Epithelial cell of proximal tubule (primary cell): ENCODE results near the gene FAM181A. TPM values are rescaled to one million over a fixed set of nuclear protein-coding genes. Genes with fewer than 3 reads are reported as not detected.

Experiments used
- DNase-seq: peaks from one replicate; pipeline ENCODE4 v3.0.0-alpha.2; 2011; ENCODE audit warnings: low read depth
- H3K4me3 ChIP-seq: 2 replicates; pipeline ENCODE4 v1.5.1; 2011; ENCODE audit warnings: low read depth, mild to moderate bottlenecking, low read length
- CTCF ChIP-seq: conservative IDR thresholded peaks from 2 replicates; pipeline ENCODE4 v1.5.1; 2012; ENCODE audit warnings: low read depth, mild to moderate bottlenecking, low read length
- total RNA-seq: library from RNA; depleted of rRNA; stranded (reverse); fragments of >200 nt; gene quantifications from 2 replicates; pipeline ENCODE4 v1.2.3, GENCODE V29; 2015

The FAM181A gene
- total RNA-seq, 1 donor from 2014 or later, result not detected

DNA sequence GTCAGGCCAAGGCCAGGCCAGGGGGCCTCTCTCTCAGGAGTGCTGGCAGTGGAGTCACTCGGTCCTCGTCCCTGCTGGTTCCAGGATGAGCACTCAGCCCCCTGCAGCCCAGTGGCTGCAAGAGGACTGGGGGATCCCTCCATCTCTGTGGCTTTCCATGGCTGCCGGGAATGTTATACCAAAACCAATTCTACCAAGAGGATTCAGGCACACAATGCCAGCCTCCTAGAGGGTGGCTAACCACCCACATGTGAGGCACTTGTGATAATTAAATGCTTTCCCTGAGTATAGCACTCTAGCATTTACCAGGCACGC lies 27.3 kb downstream of the FAM181A start:
- no peak overlapping the region for H3K4me3 ChIP-seq
- TF ChIP-seq CTCF, result no peak
- no peak for DNase-seq

DNA sequence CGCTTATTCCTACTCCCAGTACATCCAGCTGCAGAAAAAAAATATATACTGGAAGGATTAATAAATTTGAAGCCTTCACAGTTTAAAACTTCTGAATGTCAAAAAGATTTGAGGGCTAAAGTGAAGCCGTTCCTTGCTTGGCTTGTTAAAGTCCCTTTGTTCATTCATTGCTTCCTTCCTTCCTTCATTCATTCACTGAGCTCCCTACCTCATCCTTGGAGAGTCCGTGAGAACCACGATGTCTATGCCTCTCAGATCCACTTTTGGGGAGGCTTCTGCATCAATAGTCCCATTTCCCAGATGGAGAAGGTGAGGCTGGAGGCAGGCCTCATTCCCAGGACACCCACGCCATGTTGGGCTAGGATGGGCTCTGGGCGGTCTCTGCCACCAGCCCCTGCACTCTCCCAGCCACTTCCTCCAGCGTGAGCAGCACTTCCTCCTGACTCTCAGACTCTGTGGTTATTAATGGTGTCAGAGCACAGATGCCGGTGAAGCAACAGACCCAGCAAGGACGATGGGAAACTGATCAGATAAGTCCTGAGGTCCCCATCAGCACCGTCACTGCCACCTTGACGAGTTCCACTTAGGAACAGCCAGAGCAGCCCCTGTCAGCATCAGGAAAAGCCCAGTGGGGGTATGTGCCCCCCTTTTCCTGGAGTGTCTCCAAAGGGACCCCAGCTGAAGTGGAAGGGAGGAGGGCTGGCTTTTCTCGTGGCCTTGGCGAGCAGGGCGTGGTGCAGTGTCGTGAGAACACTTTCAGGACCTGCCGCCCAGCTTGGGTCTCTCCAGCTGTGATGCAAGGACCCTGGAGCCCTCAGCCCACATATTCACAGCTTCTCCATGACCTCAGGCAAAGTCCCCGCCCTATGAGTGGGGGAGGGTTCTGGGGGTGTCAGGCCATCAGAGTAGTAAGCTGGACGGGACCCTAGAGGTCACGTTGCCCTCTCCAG lies 28.0 kb downstream of the FAM181A start:
- TF ChIP-seq CTCF, result no peak
- no peak overlapping the region for H3K4me3 ChIP-seq
- DNase-seq, result no peak

DNA sequence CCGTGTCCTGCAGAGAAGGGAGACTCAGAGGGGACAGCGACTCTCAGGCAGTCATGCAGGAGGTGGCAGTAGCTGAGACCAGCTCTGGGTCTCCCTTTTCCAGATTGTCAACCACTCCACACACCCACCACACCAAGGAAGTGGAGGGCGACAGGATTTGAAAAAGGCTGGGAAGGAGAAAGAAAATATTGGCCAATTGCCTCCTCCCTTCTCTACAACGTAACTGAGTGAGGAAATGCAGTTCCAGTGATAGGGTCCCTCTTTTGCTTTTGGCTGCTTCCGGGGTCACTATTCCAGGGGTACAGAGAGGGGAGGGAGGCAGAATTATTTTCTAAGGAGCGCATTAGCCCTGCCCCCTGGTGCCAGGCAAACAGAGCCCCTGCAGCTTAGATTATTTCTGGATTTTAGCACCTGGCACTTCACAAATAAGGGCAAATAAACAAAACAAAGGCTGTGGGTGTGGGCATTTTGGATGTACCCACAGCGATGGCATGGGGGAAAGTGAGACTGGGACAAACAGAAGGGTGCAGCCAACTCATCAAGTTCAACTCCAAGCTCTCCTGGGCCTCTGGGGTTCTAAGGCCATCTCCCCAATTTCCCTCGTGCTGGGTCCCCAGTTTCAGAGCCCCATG lies 28.8 kb downstream of the FAM181A start:
- DNase-seq, result no peak
- TF ChIP-seq CTCF, result no peak
- no peak overlapping the region for H3K4me3 ChIP-seq

DNA sequence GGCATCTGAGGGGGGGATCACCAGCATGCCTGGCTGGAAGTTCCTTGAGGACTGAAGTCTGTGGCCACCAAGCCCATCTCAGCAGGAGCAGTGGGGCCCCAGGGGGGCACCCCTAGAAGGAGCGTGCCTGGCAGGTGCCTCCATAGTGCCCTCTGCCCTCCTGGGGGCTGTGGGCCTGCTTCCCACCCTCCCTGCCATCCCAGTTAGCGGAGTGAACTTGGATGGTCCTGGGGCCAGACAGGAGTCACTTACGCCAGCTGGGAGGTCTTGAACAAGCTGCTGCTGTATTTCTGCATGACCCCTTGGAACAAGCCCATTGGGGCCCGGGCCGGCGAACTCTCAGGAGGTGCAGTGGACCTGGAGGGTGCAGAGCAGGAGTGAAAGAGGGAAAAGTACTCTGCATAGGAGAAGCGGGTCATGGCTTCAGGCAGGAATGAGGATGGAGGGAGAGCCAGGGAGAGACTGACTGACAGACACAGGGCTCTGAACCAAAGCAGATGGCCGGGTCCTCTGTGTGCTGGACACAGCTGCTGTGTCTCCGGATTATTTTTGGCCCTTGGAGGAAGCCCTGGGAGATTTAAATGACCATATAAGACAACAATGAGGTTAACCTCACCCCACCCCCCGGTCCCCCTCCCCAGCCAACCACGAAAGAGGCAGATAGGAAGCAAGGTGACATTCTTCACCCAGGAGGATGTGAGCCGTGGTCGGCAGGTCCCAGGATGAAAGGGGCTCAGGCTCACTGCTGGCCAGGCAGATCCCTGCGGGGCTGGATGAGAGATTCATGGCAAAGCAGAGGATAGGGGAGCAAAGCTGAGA lies 29.6 kb downstream of the FAM181A start:
- no peak for TF ChIP-seq CTCF
- no peak overlapping the region for H3K4me3 ChIP-seq
- no peak for DNase-seq

DNA sequence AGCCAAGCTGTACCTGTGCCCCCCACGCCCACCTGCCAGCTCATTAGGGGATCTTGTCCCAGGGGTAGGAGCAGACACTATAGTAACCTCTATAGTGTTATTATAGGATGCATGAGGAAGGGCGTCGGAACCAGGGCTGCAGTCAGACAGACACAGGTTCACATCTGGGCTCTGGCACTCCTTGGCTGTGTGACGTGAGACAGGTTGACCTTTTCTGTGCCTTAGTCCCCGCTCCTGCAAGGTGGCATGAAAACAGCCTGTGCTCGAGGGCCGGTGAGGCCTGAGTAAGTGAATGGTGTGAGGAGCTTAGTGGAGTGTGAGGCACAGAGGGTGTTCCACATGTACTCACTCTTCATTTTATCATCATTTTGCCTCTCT lies 30.2 kb downstream of the FAM181A start:
- no peak for TF ChIP-seq CTCF
- H3K4me3 ChIP-seq, result no peak overlapping the region
- no peak for DNase-seq

GRCh38 chr14:93957751-93958566 lies 30.8 kb downstream of the FAM181A start:
- H3K4me3 ChIP-seq, result no peak overlapping the region
- TF ChIP-seq CTCF, result no peak
- no peak for DNase-seq
